AG09309 (cell line): ENCODE results near the gene MARVELD1.

ENCODE experiments used
- DNase-seq: peaks from one replicate; pipeline ENCODE4 v3.0.0-alpha.2; 2010; ENCODE audit warnings: low read depth
- H3K4me3 ChIP-seq: 2 replicates; pipeline ENCODE4 v1.5.1; 2011; ENCODE audit warnings: mild to moderate bottlenecking, low read depth, low read length, moderate library complexity; ENCODE audit not compliant: control insufficient read depth
- CTCF ChIP-seq: IDR thresholded peaks from 2 replicates; pipeline ENCODE4 v1.5.1; 2011; ENCODE audit warnings: mild to moderate bottlenecking, low read depth, low read length, inconsistent platforms; ENCODE audit not compliant: insufficient read depth, control insufficient read depth; ENCODE audit errors: missing control alignments

The MARVELD1 gene

GRCh38 chr10:97718178-97718577 lies 4.6 kb downstream of the MARVELD1 start:
- no peak for TF ChIP-seq CTCF
- H3K4me3 ChIP-seq = no peak overlapping the region
- DNase-seq = no peak

- TF ChIP-seq CTCF = no peak
- no peak for DNase-seq
- no peak overlapping the region for H3K4me3 ChIP-seq
These were observed 5.2 kb downstream of the MARVELD1 start for GRCh38 chr10:97718659-97719142.

- DNase-seq = no peak
- no peak for TF ChIP-seq CTCF
- no peak overlapping the region for H3K4me3 ChIP-seq
These were observed 6.1 kb downstream of the MARVELD1 start for GRCh38 chr10:97719602-97720001.

GRCh38 chr10:97721871-97722780 lies 8.6 kb downstream of the MARVELD1 start:
- no peak for TF ChIP-seq CTCF
- no peak for DNase-seq
- H3K4me3 ChIP-seq = no peak overlapping the region

- no peak for DNase-seq
- no peak for TF ChIP-seq CTCF
- H3K4me3 ChIP-seq = no peak overlapping the region
These were observed 9.5 kb downstream of the MARVELD1 start for GRCh38 chr10:97723001-97723400.

GRCh38 chr10:97724341-97724941 lies 10.9 kb downstream of the MARVELD1 start:
- no peak for TF ChIP-seq CTCF
- no peak overlapping the region for H3K4me3 ChIP-seq
- no peak for DNase-seq
